ENCODE results near the gene OSBPL3. TPM values are rescaled to one million over a fixed set of nuclear protein-coding genes. Genes with fewer than 3 reads are reported as not detected.

OSBPL3 gene
- total and polyA plus RNA-seq, 7 donors, result 0.60 to 6.3 (median 1.8) TPM

- Histone ChIP-seq H3K4me1 (peaks cover 0 to 15% (median 10%) of the 10 kb centered on the region in 4 donors), H3K27me3 (no peaks in the 10 kb centered on the region), H3K9me3 (no peaks in the 10 kb centered on the region), H3K36me3 (no peaks in the 10 kb centered on the region), H3K4me3 (peak overlapping the region; percentile 59 to 79 (median 77)), H3K27ac (peak overlapping the region; percentile 82 to 89 (median 84))
- 7% methylated on average over 54 of the region's 54 CpGs for WGBS, 2 donors
- intact Hi-C loops (cut with DNase I), result loop anchor here (5.0 kb wide), 1 partner anchor 184 kb away; the partner anchor contains the start of gene PALS2
- peak; percentile 80 for DNase-seq
- TF ChIP-seq POLR2A (IDR thresholded peaks at IDR 0.05) (no peak), CTCF (IDR thresholded peaks at IDR 0.05) (no peak), EP300 (IDR thresholded peaks at IDR 0.05) (no peak), POLR2AphosphoS5 (IDR thresholded peaks at IDR 0.05) (no peak)
These were observed 223.2 kb downstream of the OSBPL3 start for GRCh38 chr7:24756545-24757352.

- no peaks in the 10 kb centered on the region for H3K27me3 ChIP-seq
- intact Hi-C loops (cut with DNase I), result loop anchor here (5.0 kb wide), 1 partner anchor 183 kb away; the partner anchor contains the start of gene PALS2
- no peaks in the 10 kb centered on the region for H3K36me3 ChIP-seq
- no peak for TF ChIP-seq CTCF (IDR thresholded peaks at IDR 0.05)
- TF ChIP-seq POLR2AphosphoS5 (IDR thresholded peaks at IDR 0.05), result no peak
- TF ChIP-seq EP300 (IDR thresholded peaks at IDR 0.05), result no peak
- no peaks in the 10 kb centered on the region for H3K9me3 ChIP-seq
- H3K4me3 ChIP-seq, result no peak overlapping the region
- 82 to 89% methylated on average over 12 of the region's 12 CpGs for WGBS, 2 donors
- no peak for DNase-seq
- peak overlapping the region in 2 of 4 donors; percentile 86 to 89 for H3K27ac ChIP-seq
- peaks cover 0 to 15% (median 10%) of the 10 kb centered on the region in 4 donors for H3K4me1 ChIP-seq
These were observed 224.2 kb downstream of the OSBPL3 start for GRCh38 chr7:24755541-24756407.

GRCh38 chr7:24754906-24755506 lies 225.0 kb downstream of the OSBPL3 start:
- Histone ChIP-seq H3K27ac (no peak overlapping the region), H3K9me3 (no peaks in the 10 kb centered on the region), H3K4me3 (no peak overlapping the region), H3K4me1 (peaks cover 0 to 15% (median 10%) of the 10 kb centered on the region in 4 donors), H3K27me3 (no peaks in the 10 kb centered on the region), H3K36me3 (no peaks in the 10 kb centered on the region)
- WGBS, 2 donors, result 78 to 85% methylated on average over 3 of the region's 3 CpGs
- intact Hi-C loops (cut with DNase I), result loop anchor here (5.0 kb wide), 1 partner anchor 183 kb away; the partner anchor contains the start of gene PALS2
- DNase-seq, result no peak
- no peak for TF ChIP-seq POLR2AphosphoS5 (IDR thresholded peaks at IDR 0.05)

DNA sequence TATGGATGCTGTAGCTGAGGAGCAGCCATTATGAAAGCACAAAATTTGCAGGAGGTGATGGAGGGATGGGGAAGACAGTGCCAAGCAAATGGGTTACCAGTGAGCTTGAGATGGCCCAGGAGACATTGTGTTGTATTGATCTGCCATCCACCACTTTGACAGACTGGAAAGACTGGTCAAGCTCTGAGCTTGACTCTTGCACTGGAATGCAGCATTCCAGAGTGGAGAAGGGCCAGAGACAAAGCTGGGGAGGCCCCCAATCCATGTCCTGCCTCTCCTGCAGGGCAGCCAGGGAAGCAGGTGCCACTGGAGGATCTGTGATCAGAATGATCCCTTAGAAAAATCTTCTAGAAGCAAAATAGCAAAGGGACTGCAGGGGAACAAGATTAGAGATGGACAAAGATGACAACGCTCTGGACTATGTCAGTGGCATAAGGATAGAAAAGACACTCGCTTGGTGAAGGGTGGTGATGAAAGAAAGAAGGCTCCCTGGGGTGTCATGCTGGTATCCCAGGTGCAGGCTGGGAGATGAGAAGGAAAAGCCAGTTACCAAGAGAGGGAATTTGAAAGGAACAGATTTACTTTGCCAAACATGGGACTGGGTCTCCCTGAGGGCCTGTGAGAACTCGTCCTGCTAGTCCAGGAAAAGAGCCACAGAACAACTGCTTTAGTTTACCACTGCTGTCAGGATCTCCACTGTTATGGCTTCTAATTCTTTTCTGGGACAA lies 227.7 kb downstream of the OSBPL3 start:
- Histone ChIP-seq H3K27me3 (no peaks in the 10 kb centered on the region), H3K9me3 (no peaks in the 10 kb centered on the region), H3K4me1 (peaks cover 0 to 6% (median 3%) of the 10 kb centered on the region in 4 donors), H3K27ac (no peak overlapping the region), H3K4me3 (no peak overlapping the region), H3K36me3 (no peaks in the 10 kb centered on the region)
- intact Hi-C loops (cut with DNase I), result no loop called here
- TF ChIP-seq EP300 (IDR thresholded peaks at IDR 0.05) (no peak), CTCF (IDR thresholded peaks at IDR 0.05) (no peak), POLR2A (IDR thresholded peaks at IDR 0.05) (no peak), POLR2AphosphoS5 (IDR thresholded peaks at IDR 0.05) (no peak)
- 83 to 87% methylated on average over 3 of the region's 3 CpGs for WGBS, 2 donors
- no peak for DNase-seq

Data from sigmoid colon (tissue), 7 donors.